ENCODE results near the gene ARHGAP26.
"Not testable (repeated sequence)": the region's sequence is repeated elsewhere in the genome, so short reads cannot be mapped to it uniquely, and the experiment has no call there.

The ARHGAP26 gene

GRCh38 chr5:142978252-142978651 lies 208.1 kb downstream of the ARHGAP26 start:
- H3K4me3 Mint-ChIP-seq = no peak overlapping the region
- DNase-seq = no peak

DNA sequence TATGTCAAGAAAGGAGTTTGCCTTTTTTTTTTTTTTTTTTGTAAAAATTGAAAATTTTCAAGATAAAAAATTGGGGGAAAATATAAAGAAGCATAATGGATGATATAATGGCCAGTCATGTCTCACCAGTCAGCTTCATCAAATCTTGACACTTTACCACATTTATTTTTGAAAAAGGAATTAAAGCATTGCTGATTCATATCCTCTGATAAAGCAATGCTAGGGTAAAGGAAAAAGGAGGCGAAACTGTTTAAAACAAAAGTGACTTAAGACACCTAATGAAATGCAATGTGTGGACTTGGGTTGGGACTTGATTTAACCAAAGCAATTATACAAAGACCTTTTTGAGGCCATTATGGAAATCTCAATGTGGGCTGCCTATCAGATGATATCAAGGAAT lies 208.5 kb downstream of the ARHGAP26 start:
- CTCF ChIA-PET = no interaction called here
- no peak for DNase-seq
- peaks cover 50% of the 10 kb centered on the region for H3K4me1 Mint-ChIP-seq
- peak overlapping the region; percentile 56 for H3K27ac Mint-ChIP-seq
- no peaks in the 10 kb centered on the region for H3K27me3 Mint-ChIP-seq
- no peaks in the 10 kb centered on the region for H3K9me3 Mint-ChIP-seq
- H3K36me3 Mint-ChIP-seq = peaks cover 1% of the 10 kb centered on the region
- no peak overlapping the region for H3K4me3 Mint-ChIP-seq

More at GRCh38 chr5:142978252-142978651, 208.1 kb downstream of the ARHGAP26 start:
- H3K9me3 Mint-ChIP-seq = no peaks in the 10 kb centered on the region
- H3K27ac Mint-ChIP-seq = peak overlapping the region; percentile 86
- no peaks in the 10 kb centered on the region for H3K27me3 Mint-ChIP-seq
- peaks cover 49% of the 10 kb centered on the region for H3K4me1 Mint-ChIP-seq
- CTCF ChIA-PET = no interaction called here
- peaks cover 1% of the 10 kb centered on the region for H3K36me3 Mint-ChIP-seq

GRCh38 chr5:142979636-142980035 lies 209.5 kb downstream of the ARHGAP26 start:
- peaks cover 1% of the 10 kb centered on the region for H3K36me3 Mint-ChIP-seq
- DNase-seq = no peak
- no peak overlapping the region for H3K4me3 Mint-ChIP-seq
- peaks cover 59% of the 10 kb centered on the region for H3K4me1 Mint-ChIP-seq
- no peaks in the 10 kb centered on the region for H3K27me3 Mint-ChIP-seq
- no peak overlapping the region for H3K27ac Mint-ChIP-seq
- CTCF ChIA-PET = no interaction called here
- no peaks in the 10 kb centered on the region for H3K9me3 Mint-ChIP-seq

DNA sequence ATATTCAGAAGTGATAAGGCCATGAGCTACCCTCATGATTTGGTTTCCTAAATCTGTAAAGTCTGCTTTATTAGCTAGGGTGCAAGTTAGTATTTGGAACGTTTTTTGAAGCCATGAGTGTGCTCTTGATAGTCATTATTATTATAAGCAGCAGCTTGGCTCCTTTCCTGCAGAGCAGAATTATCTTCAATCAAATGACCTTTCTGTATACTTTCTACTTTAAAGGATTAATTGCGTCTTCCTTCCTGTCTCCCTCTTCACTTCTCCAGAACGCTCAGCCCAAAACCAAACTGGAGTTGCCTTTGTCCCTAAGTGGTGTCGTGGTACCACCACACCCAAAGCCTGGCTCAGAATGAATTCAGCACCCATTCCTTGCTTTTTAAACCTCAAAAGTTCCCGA lies 211.3 kb downstream of the ARHGAP26 start:
- H3K36me3 Mint-ChIP-seq = peaks cover 1% of the 10 kb centered on the region
- no peak overlapping the region for H3K4me3 Mint-ChIP-seq
- CTCF ChIA-PET = no interaction called here
- no peak overlapping the region for H3K27ac Mint-ChIP-seq
- H3K4me1 Mint-ChIP-seq = peaks cover 57% of the 10 kb centered on the region
- no peaks in the 10 kb centered on the region for H3K27me3 Mint-ChIP-seq
- DNase-seq = no peak
- no peaks in the 10 kb centered on the region for H3K9me3 Mint-ChIP-seq

GRCh38 chr5:142981886-142982820 lies 212.0 kb downstream of the ARHGAP26 start:
- no peaks in the 10 kb centered on the region for H3K27me3 Mint-ChIP-seq
- H3K36me3 Mint-ChIP-seq = peaks cover 5% of the 10 kb centered on the region
- CTCF ChIA-PET = interaction anchor here (1.2 kb wide), 2 partner anchors 20 to 26 kb away, joined by 3 read pairs; no protein-coding TSS in a partner anchor
- H3K4me3 Mint-ChIP-seq = no peak overlapping the region
- H3K9me3 Mint-ChIP-seq = peaks cover 4% of the 10 kb centered on the region
- DNase-seq = no peak
- peaks cover 50% of the 10 kb centered on the region for H3K4me1 Mint-ChIP-seq
- H3K27ac Mint-ChIP-seq = no peak overlapping the region

- Mint-ChIP-seq H3K27ac (no peak overlapping the region), H3K27me3 (no peaks in the 10 kb centered on the region), H3K4me3 (no peak overlapping the region), H3K36me3 (peaks cover 5% of the 10 kb centered on the region), H3K4me1 (peaks cover 43% of the 10 kb centered on the region), H3K9me3 (peaks cover 4% of the 10 kb centered on the region)
- DNase-seq = no peak
- CTCF ChIA-PET = interaction anchor here (1.2 kb wide), 2 partner anchors 19 to 26 kb away, joined by 3 read pairs; no protein-coding TSS in a partner anchor
Observed at GRCh38 chr5:142982821-142983200, 212.6 kb downstream of the ARHGAP26 start.

GRCh38 chr5:142984011-142984410 lies 213.8 kb downstream of the ARHGAP26 start:
- Mint-ChIP-seq H3K4me1 (peaks cover 33% of the 10 kb centered on the region), H3K27ac (no peak overlapping the region), H3K9me3 (peaks cover 10% of the 10 kb centered on the region), H3K27me3 (no peaks in the 10 kb centered on the region), H3K4me3 (no peak overlapping the region), H3K36me3 (peaks cover 11% of the 10 kb centered on the region)
- CTCF ChIA-PET = no interaction called here
- DNase-seq = no peak

DNA sequence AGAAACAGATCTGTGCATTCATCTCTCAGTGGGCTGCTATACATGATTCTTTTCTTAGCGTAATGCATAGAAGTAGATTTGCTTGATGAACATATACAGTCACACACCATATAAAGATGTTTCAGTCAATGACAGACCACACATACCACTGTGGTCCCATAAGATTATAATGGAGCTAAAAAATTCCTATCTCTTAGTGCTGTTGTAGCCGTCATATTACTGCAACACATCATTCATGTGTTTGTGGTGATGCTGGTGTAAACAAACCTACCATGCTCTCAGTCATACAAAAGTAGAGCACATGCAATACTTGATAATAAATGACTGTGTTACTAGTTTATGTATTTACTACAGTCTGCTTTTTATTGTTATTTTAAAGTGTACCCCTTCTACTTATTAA lies 214.3 kb downstream of the ARHGAP26 start:
- H3K27me3 Mint-ChIP-seq = no peaks in the 10 kb centered on the region
- H3K4me1 Mint-ChIP-seq = peaks cover 29% of the 10 kb centered on the region
- H3K4me3 Mint-ChIP-seq = no peak overlapping the region
- CTCF ChIA-PET = no interaction called here
- peaks cover 11% of the 10 kb centered on the region for H3K36me3 Mint-ChIP-seq
- no peak for DNase-seq
- H3K27ac Mint-ChIP-seq = no peak overlapping the region
- peaks cover 14% of the 10 kb centered on the region for H3K9me3 Mint-ChIP-seq

DNA sequence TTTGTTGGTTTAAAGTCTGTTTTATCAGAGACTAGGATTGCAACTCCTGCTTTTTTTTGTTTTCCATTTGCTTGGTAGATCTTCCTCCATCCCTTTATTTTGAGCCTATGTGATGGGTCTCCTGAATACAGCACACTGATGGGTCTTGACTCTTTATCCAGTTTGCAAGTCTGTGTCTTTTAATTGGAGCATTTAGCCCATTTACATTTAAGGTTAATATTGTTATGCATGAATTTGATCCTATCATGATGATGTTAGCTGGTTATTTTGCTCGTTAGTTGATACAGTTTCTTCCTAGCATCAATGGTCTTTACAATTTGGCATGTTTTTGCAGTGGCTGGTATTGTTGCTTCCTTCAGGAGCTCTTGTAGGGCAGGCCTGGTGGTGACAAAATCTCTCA lies 219.1 kb downstream of the ARHGAP26 start:
- H3K36me3 Mint-ChIP-seq = peaks cover 25% of the 10 kb centered on the region
- DNase-seq, H3K4me1 Mint-ChIP-seq, H3K4me3 Mint-ChIP-seq, CTCF ChIA-PET, H3K27me3 Mint-ChIP-seq, H3K27ac Mint-ChIP-seq: not testable (repeated sequence)
- peaks cover 28% of the 10 kb centered on the region for H3K9me3 Mint-ChIP-seq

DNA sequence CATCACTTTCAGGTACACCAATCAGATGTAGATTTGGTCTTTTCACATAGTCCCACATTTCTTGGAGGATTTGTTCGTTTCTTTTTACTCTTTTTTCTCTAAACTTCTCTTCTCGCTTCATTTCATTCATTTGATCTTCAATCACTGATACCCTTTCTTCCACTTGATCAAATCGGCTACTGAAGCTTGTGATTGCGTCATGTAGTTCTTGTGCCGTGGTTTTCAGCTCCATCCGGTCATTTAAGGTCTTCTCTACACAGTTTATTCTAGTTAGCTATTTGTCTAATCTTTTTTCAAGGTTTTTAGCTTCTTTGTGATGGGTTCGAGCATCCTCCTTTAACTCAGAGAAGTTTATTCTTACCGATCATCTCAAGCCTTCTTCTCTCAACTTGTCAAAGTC lies 219.9 kb downstream of the ARHGAP26 start:
- H3K27ac Mint-ChIP-seq, DNase-seq, H3K4me1 Mint-ChIP-seq, H3K27me3 Mint-ChIP-seq, CTCF ChIA-PET, H3K4me3 Mint-ChIP-seq: not testable (repeated sequence)
- peaks cover 27% of the 10 kb centered on the region for H3K36me3 Mint-ChIP-seq
- H3K9me3 Mint-ChIP-seq = peaks cover 30% of the 10 kb centered on the region

GRCh38 chr5:142994218-142994617 lies 224.0 kb downstream of the ARHGAP26 start:
- no peak for DNase-seq
- CTCF ChIA-PET = no interaction called here
- Mint-ChIP-seq H3K27ac (no peak overlapping the region), H3K27me3 (no peaks in the 10 kb centered on the region), H3K4me1 (peaks cover 24% of the 10 kb centered on the region), H3K4me3 (no peak overlapping the region), H3K36me3 (peaks cover 27% of the 10 kb centered on the region), H3K9me3 (peaks cover 23% of the 10 kb centered on the region)

DNA sequence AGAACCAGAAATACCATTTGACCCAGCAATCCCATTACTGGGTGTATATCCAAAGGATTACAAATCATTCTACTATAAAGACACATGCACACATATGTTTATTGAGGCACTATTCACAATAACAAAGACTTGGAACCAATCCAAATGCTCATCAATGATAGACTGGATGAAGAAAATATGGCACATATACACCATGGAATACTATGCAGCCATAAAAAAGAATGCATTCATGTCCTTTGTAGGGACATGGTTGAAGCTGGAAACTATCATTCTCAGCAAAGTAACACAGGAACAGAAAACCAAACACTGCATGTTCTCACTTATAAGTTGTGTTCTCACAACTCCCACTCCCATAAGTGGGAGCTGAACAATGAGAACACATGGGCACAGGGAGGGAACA lies 225.4 kb downstream of the ARHGAP26 start:
- H3K27me3 Mint-ChIP-seq, H3K27ac Mint-ChIP-seq, H3K4me3 Mint-ChIP-seq, DNase-seq, CTCF ChIA-PET: not testable (repeated sequence)
- Mint-ChIP-seq H3K4me1 (peaks cover 31% of the 10 kb centered on the region), H3K36me3 (peaks cover 29% of the 10 kb centered on the region), H3K9me3 (peaks cover 19% of the 10 kb centered on the region)

- no peak for DNase-seq
- Mint-ChIP-seq H3K4me1 (peaks cover 45% of the 10 kb centered on the region), H3K4me3 (no peak overlapping the region), H3K9me3 (peaks cover 12% of the 10 kb centered on the region), H3K36me3 (peaks cover 32% of the 10 kb centered on the region), H3K27ac (no peak overlapping the region), H3K27me3 (no peaks in the 10 kb centered on the region)
- CTCF ChIA-PET = interaction anchor here (1.4 to 1.5 kb wide), 2 partner anchors 11 to 33 kb away, joined by 3 to 5 read pairs; no protein-coding TSS in a partner anchor
Observed at GRCh38 chr5:142997591-142997990, 227.4 kb downstream of the ARHGAP26 start.

GRCh38 chr5:142998316-142999020 lies 228.3 kb downstream of the ARHGAP26 start:
- Mint-ChIP-seq H3K27me3 (no peaks in the 10 kb centered on the region), H3K4me3 (no peak overlapping the region), H3K27ac (no peak overlapping the region), H3K4me1 (peaks cover 53% of the 10 kb centered on the region), H3K36me3 (peaks cover 32% of the 10 kb centered on the region), H3K9me3 (peaks cover 12% of the 10 kb centered on the region)
- no peak for DNase-seq
- CTCF ChIA-PET = interaction anchor here (0.9 to 1.5 kb wide), 3 partner anchors 10 to 830 kb away, joined by 3 to 5 read pairs (median 3); no protein-coding TSS in a partner anchor

Data from activated naive CD4-positive, alpha-beta T cell treated with anti-CD3 and anti-CD28 coated beads, Interleukin-2, amount 10 ng/mL, durations not matched to agents 7 days and 5 days (primary cell).